GM12801 (cell line): ENCODE results near the gene RNF150.

Source experiments
- CTCF ChIP-seq: IDR thresholded peaks from one replicate; pipeline ENCODE4 v1.5.1; 2011; ENCODE audit warnings: control low read depth; ENCODE audit not compliant: insufficient read length; ENCODE audit errors: extremely low read depth

The RNF150 gene

GRCh38 chr4:141133146-141133998 lies at the start of gene RNF150:
Gene RNF150, minus strand, starts transcription at chr4:141133469.
- no peak for TF ChIP-seq CTCF

GRCh38 chr4:141180991-141181761 lies 47.9 kb upstream of the RNF150 start:
- TF ChIP-seq CTCF: no peak

- TF ChIP-seq CTCF: no peak
Observed at GRCh38 chr4:141179474-141180373, 46.5 kb upstream of the RNF150 start.

- no peak for TF ChIP-seq CTCF
Observed at GRCh38 chr4:141177171-141177570, 43.9 kb upstream of the RNF150 start.

DNA sequence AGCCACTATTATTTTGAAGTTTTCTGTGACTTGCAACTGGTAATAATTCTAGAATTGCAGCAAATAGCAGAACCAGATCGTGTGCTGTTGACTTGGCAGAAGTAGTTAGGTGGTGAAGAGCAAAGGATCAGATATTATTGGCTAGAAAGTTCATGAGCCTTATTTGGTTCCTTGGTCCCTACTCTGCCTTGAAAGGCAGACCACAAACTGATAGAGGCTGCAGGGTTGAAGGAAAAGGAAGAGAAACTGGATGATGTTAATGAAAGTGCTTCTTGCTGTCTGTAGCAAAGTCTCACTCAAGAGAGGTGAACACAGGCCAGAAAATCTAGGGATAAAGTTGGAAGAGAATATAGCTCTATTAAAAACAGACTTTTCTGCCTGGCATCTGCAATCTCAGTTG lies 41.2 kb upstream of the RNF150 start:
- TF ChIP-seq CTCF: no peak

- no peak for TF ChIP-seq CTCF
Observed at GRCh38 chr4:141170671-141171070, 37.4 kb upstream of the RNF150 start.

DNA sequence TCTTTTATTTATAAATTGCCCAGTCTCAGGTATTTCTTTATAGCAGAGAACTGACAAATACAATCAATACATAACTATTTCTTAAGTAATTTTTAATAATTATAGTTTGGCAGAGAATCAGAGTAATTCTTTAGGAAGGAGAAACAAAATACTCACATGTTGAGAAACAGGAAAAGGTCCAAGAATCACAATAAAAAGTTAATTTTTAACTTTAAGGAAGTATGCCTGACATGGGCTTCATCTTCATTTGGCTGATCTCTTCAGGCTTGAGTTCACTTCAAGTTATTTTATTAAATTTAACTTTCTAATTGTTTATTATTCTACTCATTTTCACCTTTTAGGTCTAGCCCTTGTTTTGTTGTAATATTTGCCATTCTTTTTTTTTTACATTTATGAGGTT lies 36.1 kb upstream of the RNF150 start:
- no peak for TF ChIP-seq CTCF
